Ammon's horn (tissue), 1 donor: ENCODE measurements around the gene IRAK2.
"Not testable (repeated sequence)": the region's sequence is repeated elsewhere in the genome, so short reads cannot be mapped to it uniquely, and the experiment has no call there.

Experiments used
- DNase-seq: peaks from one replicate; pipeline ENCODE4 v3.0.0-alpha.2; 2016; ENCODE audit warnings: low spot score

The IRAK2 gene

GRCh38 chr3:10160925-10161324 is 3.8 kb upstream of the IRAK2 start:
- DNase-seq = no peak

GRCh38 chr3:10162185-10162584 is 2.5 kb upstream of the IRAK2 start:
- DNase-seq = peak; percentile 25

- not testable (repeated sequence) for DNase-seq
Observed at GRCh38 chr3:10164201-10164545, 546 bp upstream of the IRAK2 start.

- DNase-seq = no peak
Observed at GRCh38 chr3:10166213-10166604, 1.5 kb downstream of the IRAK2 start.

GRCh38 chr3:10169000-10169496 is 4.3 kb downstream of the IRAK2 start:
- DNase-seq = no peak

- DNase-seq = no peak
Observed at GRCh38 chr3:10170915-10171478, 6.3 kb downstream of the IRAK2 start.

GRCh38 chr3:10173095-10173925 is 8.6 kb downstream of the IRAK2 start:
- no peak for DNase-seq

GRCh38 chr3:10173926-10174435 is 9.3 kb downstream of the IRAK2 start:
- DNase-seq = peak; percentile 81

GRCh38 chr3:10175334-10175733 is 10.6 kb downstream of the IRAK2 start:
- DNase-seq = not testable (repeated sequence)

- DNase-seq = not testable (repeated sequence)
Observed at GRCh38 chr3:10176150-10176549, 11.4 kb downstream of the IRAK2 start.

- DNase-seq = no peak
Observed at GRCh38 chr3:10177737-10178136, 13.0 kb downstream of the IRAK2 start.

GRCh38 chr3:10178892-10179291 is 14.2 kb downstream of the IRAK2 start:
- DNase-seq = no peak

- DNase-seq = no peak
Observed at GRCh38 chr3:10180289-10180688, 15.6 kb downstream of the IRAK2 start.

- no peak for DNase-seq
Observed at GRCh38 chr3:10180738-10181295, 16.1 kb downstream of the IRAK2 start.

GRCh38 chr3:10182950-10183349 is 18.2 kb downstream of the IRAK2 start:
- no peak for DNase-seq

GRCh38 chr3:10184250-10184649 is 19.5 kb downstream of the IRAK2 start:
- DNase-seq = no peak

GRCh38 chr3:10185804-10186762 is 21.4 kb downstream of the IRAK2 start:
- DNase-seq = no peak

- DNase-seq = peak; percentile 62
Observed at GRCh38 chr3:10187290-10187876, 22.7 kb downstream of the IRAK2 start.

- DNase-seq = no peak
Observed at GRCh38 chr3:10187944-10188343, 23.2 kb downstream of the IRAK2 start.

GRCh38 chr3:10188804-10189556 is 24.3 kb downstream of the IRAK2 start:
- DNase-seq = no peak
